ENCODE data around the gene BCO2.
"Not testable (repeated sequence)": the region's sequence is repeated elsewhere in the genome, so short reads cannot be mapped to it uniquely, and the experiment has no call there.

BCO2 gene

GRCh38 chr11:112159098-112160065, 15.9 kb upstream of the BCO2 start:
- Histone ChIP-seq H3K36me3 (ENCODE audit: control insufficient read depth in 1 of 2, insufficient read depth in 2 of 2, low read length in 2 of 2) (no peaks in the 10 kb centered on the region), H3K4me1 (ENCODE audit: control insufficient read depth in 1 of 2, insufficient read depth in 2 of 2, low read length in 2 of 2) (peaks cover 0 to 10% of the 10 kb centered on the region in 2 donors), H3K27me3 (ENCODE audit: low read depth, low read length) (no peaks in the 10 kb centered on the region), H3K27ac (ENCODE audit: low read length) (peak overlapping the region; percentile 27), H3K9me3 (ENCODE audit: control insufficient read depth in 1 of 2, low read length in 2 of 2) (no peaks in the 10 kb centered on the region), H3K4me3 (ENCODE audit: low read depth in 1 of 2, low read length in 2 of 2) (no peak overlapping the region)

- H3K36me3 ChIP-seq (ENCODE audit: control insufficient read depth in 1 of 2, insufficient read depth in 2 of 2, low read length in 2 of 2): no peaks in the 10 kb centered on the region
- H3K27ac ChIP-seq (ENCODE audit: low read length): peak overlapping the region; percentile 27
- H3K9me3 ChIP-seq (ENCODE audit: control insufficient read depth in 1 of 2, low read length in 2 of 2): no peaks in the 10 kb centered on the region
- H3K27me3 ChIP-seq (ENCODE audit: low read depth, low read length): no peaks in the 10 kb centered on the region
- H3K4me1 ChIP-seq (ENCODE audit: control insufficient read depth in 1 of 2, insufficient read depth in 2 of 2, low read length in 2 of 2): peaks cover 0 to 10% of the 10 kb centered on the region in 2 donors
- H3K4me3 ChIP-seq (ENCODE audit: low read depth in 1 of 2, low read length in 2 of 2): no peak overlapping the region
Observed at GRCh38 chr11:112160091-112160848, 15.0 kb upstream of the BCO2 start.

DNA sequence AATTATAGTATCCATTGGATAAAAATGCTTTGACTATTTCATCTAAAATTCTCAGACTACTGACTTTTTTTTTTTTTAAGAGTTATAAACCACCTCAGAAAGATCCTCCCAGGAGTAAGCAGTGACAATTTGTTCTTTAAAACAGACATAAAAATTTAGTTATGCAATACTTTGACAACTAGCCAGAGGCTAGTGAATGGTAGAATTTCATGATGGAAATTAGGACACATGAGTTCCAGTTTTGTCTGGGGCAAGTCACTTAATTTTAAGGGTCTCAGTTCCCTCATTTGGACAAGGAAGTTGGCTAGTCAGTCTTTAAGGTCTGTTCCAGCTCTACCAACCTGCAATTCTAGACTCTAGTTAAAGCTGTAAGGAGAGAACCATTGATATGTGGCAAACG, 14.3 kb upstream of the BCO2 start:
- H3K9me3 ChIP-seq (ENCODE audit: control insufficient read depth in 1 of 2, low read length in 2 of 2): no peaks in the 10 kb centered on the region
- H3K27ac ChIP-seq (ENCODE audit: low read length): no peak overlapping the region
- no peak overlapping the region for H3K4me3 ChIP-seq (ENCODE audit: low read depth in 1 of 2, low read length in 2 of 2)
- no peaks in the 10 kb centered on the region for H3K36me3 ChIP-seq (ENCODE audit: control insufficient read depth in 1 of 2, insufficient read depth in 2 of 2, low read length in 2 of 2)
- no peaks in the 10 kb centered on the region for H3K27me3 ChIP-seq (ENCODE audit: low read depth, low read length)
- peaks cover 0 to 10% of the 10 kb centered on the region in 2 donors for H3K4me1 ChIP-seq (ENCODE audit: control insufficient read depth in 1 of 2, insufficient read depth in 2 of 2, low read length in 2 of 2)

DNA sequence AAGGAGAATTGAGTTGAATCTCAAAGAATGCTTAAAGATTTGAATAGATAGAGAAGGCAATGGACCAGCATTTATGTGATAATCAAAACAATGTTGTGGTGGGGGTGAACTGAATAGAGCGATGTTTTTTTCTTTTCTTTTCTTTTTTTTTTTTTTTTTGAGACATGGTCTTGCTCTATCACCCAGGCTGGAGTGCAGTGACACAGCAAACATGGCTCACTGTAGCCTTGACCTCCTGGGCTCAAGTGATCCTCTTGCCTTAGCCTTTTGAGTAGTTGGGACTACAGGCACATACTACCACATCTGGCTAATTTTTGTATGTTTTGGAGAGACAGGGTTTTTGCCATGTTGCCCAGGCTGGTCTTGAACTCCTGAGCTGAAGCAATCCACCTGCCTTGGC, 13.1 kb upstream of the BCO2 start:
- H3K4me1 ChIP-seq (ENCODE audit: control insufficient read depth in 1 of 2, insufficient read depth in 2 of 2, low read length in 2 of 2); H3K9me3 ChIP-seq (ENCODE audit: control insufficient read depth in 1 of 2, low read length in 2 of 2); H3K36me3 ChIP-seq (ENCODE audit: control insufficient read depth in 1 of 2, insufficient read depth in 2 of 2, low read length in 2 of 2); H3K27ac ChIP-seq (ENCODE audit: low read length); H3K27me3 ChIP-seq (ENCODE audit: low read depth, low read length); H3K4me3 ChIP-seq (ENCODE audit: low read depth in 1 of 2, low read length in 2 of 2): not testable (repeated sequence)

- peak overlapping the region in 1 of 2 donors; percentile 18 for H3K4me3 ChIP-seq (ENCODE audit: low read depth in 1 of 2, low read length in 2 of 2)
- H3K36me3 ChIP-seq (ENCODE audit: control insufficient read depth in 1 of 2, insufficient read depth in 2 of 2, low read length in 2 of 2): no peaks in the 10 kb centered on the region
- H3K9me3 ChIP-seq (ENCODE audit: control insufficient read depth in 1 of 2, low read length in 2 of 2): no peaks in the 10 kb centered on the region
- peaks cover 0 to 4% of the 10 kb centered on the region in 2 donors for H3K4me1 ChIP-seq (ENCODE audit: control insufficient read depth in 1 of 2, insufficient read depth in 2 of 2, low read length in 2 of 2)
- no peaks in the 10 kb centered on the region for H3K27me3 ChIP-seq (ENCODE audit: low read depth, low read length)
- no peak overlapping the region for H3K27ac ChIP-seq (ENCODE audit: low read length)
Observed at GRCh38 chr11:112162761-112163546, 12.4 kb upstream of the BCO2 start.

GRCh38 chr11:112163875-112164685, 11.2 kb upstream of the BCO2 start, which contains the start of gene IL18:
Gene IL18 (minus strand): TSS chr11:112164094. CDS start chr11:112155053, 9,041 bp downstream.
- Histone ChIP-seq H3K27ac (ENCODE audit: low read length) (peak within 1 kb of the TSS; percentile 64), H3K27me3 (ENCODE audit: low read depth, low read length) (no peaks in the 10 kb centered on the region), H3K4me3 (ENCODE audit: low read depth in 1 of 2, low read length in 2 of 2) (peak within 1 kb of the TSS in 1 of 2 donors; percentile 59), H3K4me1 (ENCODE audit: control insufficient read depth in 1 of 2, insufficient read depth in 2 of 2, low read length in 2 of 2) (peaks cover 0 to 4% of the 10 kb centered on the region in 2 donors), H3K36me3 (ENCODE audit: control insufficient read depth in 1 of 2, insufficient read depth in 2 of 2, low read length in 2 of 2) (no peaks in the 10 kb centered on the region), H3K9me3 (ENCODE audit: control insufficient read depth in 1 of 2, low read length in 2 of 2) (no peaks in the 10 kb centered on the region)

GRCh38 chr11:112165049-112165448, 10.3 kb upstream of the BCO2 start:
- peaks cover 0 to 4% of the 10 kb centered on the region in 2 donors for H3K4me1 ChIP-seq (ENCODE audit: control insufficient read depth in 1 of 2, insufficient read depth in 2 of 2, low read length in 2 of 2)
- H3K27ac ChIP-seq (ENCODE audit: low read length): no peak overlapping the region
- H3K4me3 ChIP-seq (ENCODE audit: low read depth in 1 of 2, low read length in 2 of 2): no peak overlapping the region
- H3K9me3 ChIP-seq (ENCODE audit: control insufficient read depth in 1 of 2, low read length in 2 of 2): no peaks in the 10 kb centered on the region
- H3K27me3 ChIP-seq (ENCODE audit: low read depth, low read length): no peaks in the 10 kb centered on the region
- H3K36me3 ChIP-seq (ENCODE audit: control insufficient read depth in 1 of 2, insufficient read depth in 2 of 2, low read length in 2 of 2): no peaks in the 10 kb centered on the region

- Histone ChIP-seq H3K4me3 (ENCODE audit: low read depth in 1 of 2, low read length in 2 of 2) (no peak overlapping the region), H3K27ac (ENCODE audit: low read length) (no peak overlapping the region), H3K36me3 (ENCODE audit: control insufficient read depth in 1 of 2, insufficient read depth in 2 of 2, low read length in 2 of 2) (no peaks in the 10 kb centered on the region), H3K9me3 (ENCODE audit: control insufficient read depth in 1 of 2, low read length in 2 of 2) (no peaks in the 10 kb centered on the region), H3K4me1 (ENCODE audit: control insufficient read depth in 1 of 2, insufficient read depth in 2 of 2, low read length in 2 of 2) (peaks cover 0 to 4% of the 10 kb centered on the region in 2 donors), H3K27me3 (ENCODE audit: low read depth, low read length) (no peaks in the 10 kb centered on the region)
Observed at GRCh38 chr11:112166562-112166961, 8.8 kb upstream of the BCO2 start.

DNA sequence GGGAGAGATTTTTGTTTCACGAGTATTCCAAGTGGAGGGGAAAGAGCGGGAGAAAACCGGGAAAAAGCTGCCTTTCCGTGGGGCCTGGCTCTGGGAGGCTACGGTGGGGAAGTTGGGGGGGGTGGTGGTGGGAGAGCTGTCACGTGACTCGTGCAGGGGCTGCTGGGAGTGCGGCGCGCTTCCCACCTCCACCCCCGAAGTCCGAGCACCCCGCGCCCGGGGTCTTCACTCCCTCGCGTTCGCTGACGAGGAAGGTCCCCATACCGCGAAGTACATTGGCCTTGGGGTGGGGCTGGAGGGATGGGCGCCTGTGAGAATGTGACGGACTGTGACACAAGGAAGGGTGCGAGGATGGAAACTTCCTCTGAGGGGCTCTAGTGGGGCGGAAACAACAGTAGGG, 8.2 kb upstream of the BCO2 start, which contains the start of gene TEX12:
Gene TEX12 (plus strand): TSS at position 228 of the 400 bp plus-strand sequence. CDS start 1,897 bp downstream, outside the sequence.
- H3K9me3 ChIP-seq (ENCODE audit: control insufficient read depth in 1 of 2, low read length in 2 of 2): no peaks in the 10 kb centered on the region
- no peaks in the 10 kb centered on the region for H3K27me3 ChIP-seq (ENCODE audit: low read depth, low read length)
- no peaks in the 10 kb centered on the region for H3K36me3 ChIP-seq (ENCODE audit: control insufficient read depth in 1 of 2, insufficient read depth in 2 of 2, low read length in 2 of 2)
- no peak within 1 kb of the TSS for H3K4me3 ChIP-seq (ENCODE audit: low read depth in 1 of 2, low read length in 2 of 2)
- peaks cover 0 to 4% of the 10 kb centered on the region in 2 donors for H3K4me1 ChIP-seq (ENCODE audit: control insufficient read depth in 1 of 2, insufficient read depth in 2 of 2, low read length in 2 of 2)
- H3K27ac ChIP-seq (ENCODE audit: low read length): no peak within 1 kb of the TSS

DNA sequence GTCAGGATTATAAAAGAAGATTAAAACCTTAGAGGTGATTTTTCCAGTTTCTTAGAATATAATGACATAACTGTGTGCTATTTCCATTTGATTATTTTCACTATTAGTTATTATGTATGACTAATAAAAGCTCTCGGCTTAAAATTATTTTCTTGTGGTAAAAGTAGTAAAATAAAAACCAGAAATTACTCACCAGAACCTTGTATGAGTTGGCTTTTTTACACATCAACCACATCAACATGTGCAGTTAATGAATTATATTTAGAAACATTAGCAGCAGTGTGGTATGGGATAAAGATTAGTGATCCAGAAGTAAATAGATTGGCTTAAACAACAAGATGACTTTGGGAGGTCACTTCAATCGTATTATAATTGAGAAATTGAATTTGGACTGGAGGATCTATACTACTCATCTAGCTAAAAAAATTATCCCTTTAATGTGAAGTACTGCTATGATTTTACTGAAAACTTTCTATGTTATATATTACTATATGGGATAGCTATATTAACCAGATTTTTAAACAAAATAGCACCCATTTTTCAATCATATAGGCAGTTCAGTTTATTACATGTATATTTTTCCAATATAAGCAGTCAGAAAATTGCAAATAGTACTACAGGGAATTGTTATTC, 2.8 kb upstream of the BCO2 start:
- H3K27me3 ChIP-seq (ENCODE audit: low read depth, low read length): no peaks in the 10 kb centered on the region
- no peak overlapping the region for H3K4me3 ChIP-seq (ENCODE audit: low read depth in 1 of 2, low read length in 2 of 2)
- peaks cover 0 to 10% of the 10 kb centered on the region in 2 donors for H3K4me1 ChIP-seq (ENCODE audit: control insufficient read depth in 1 of 2, insufficient read depth in 2 of 2, low read length in 2 of 2)
- H3K36me3 ChIP-seq (ENCODE audit: control insufficient read depth in 1 of 2, insufficient read depth in 2 of 2, low read length in 2 of 2): no peaks in the 10 kb centered on the region
- no peaks in the 10 kb centered on the region for H3K9me3 ChIP-seq (ENCODE audit: control insufficient read depth in 1 of 2, low read length in 2 of 2)
- H3K27ac ChIP-seq (ENCODE audit: low read length): no peak overlapping the region

Data from muscle layer of duodenum (tissue), 2 donors.